GM04503 (cell line): ENCODE data around the gene ERMAP.

Source experiments
- DNase-seq: peaks from one replicate; pipeline ENCODE4 v3.0.0-alpha.2; 2012; ENCODE audit warnings: low read depth

Gene ERMAP

DNA sequence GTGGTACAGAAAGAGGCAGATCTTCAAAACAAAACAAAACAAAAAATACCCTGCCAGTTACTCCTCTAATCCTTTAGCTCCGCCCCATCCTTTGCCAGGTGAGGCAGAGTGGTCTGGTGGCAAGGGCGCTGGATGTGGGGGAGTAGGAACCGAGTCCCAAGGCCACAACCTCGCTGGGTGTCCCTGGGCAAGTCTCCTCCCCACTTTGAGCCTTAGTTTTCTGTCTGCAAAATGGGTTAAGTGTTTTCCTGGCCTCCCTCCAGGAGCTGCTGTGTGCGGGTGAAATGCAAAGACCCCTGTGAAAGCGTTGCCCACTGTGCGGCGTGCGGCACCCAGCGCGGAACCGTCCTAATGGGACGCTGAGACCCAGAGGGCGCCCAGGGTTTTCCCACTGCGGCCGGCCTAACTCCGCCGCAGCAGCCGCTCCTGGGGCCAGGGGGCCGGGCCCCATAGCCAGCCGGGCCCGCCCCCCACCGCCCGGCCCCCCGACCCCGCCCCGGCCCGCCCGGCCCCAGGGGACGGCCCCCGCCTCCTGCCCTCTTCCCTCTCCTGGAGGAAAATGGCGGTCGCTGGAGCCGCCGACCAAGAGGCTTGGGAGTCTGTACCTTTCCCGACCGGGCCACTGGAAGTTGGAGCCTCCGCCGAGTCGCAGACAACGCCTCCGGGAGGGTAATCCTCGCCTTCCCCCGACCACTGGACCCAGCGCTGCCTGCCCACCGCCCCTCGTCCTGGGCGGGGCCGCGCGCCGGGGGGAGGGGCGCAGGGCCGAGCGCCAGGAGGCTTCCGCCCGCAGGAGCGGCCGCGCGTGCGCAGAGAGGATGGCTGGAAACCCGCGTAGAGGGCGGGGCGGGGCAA lies at the start of gene ERMAP, which contains the start of gene SVBP:
TSS of gene ERMAP (plus strand) at position 538 of the 855 bp plus-strand sequence. CDS start 13,327 bp downstream, outside the sequence.
TSS of gene SVBP (minus strand) at position 813 of the 855 bp plus-strand sequence. CDS start 853 bp downstream, outside the sequence.
- DNase-seq: no peak

DNA sequence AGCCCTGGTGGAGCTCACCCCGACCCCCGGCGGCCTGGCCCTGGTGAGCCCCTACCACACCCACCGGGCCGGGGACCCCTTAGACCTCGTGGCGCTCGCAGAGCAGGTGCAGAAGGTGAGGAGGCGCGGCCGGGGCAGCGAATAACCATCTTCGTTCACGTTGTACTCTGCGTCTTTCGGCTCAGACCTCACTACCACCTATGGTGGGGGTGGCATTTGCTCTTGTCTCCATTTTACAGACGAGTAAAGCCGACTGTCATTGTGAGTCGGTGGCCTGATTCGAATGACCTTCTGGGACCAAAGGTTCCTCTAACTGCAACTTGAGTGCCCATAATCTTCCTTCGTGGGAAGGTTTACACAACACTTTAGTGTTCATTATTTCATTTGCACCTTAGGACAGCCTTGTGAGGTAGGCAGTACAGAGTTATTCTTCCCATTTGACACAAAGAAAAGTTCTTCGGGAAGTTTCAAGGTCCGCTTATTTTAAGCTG lies 49.4 kb upstream of the ERMAP start:
- no peak for DNase-seq

GRCh38 chr1:42768172-42768571 lies 48.8 kb upstream of the ERMAP start:
- DNase-seq: no peak

GRCh38 chr1:42769811-42770210 lies 47.1 kb upstream of the ERMAP start:
- no peak for DNase-seq

GRCh38 chr1:42773420-42773819 lies 43.5 kb upstream of the ERMAP start:
- no peak for DNase-seq

- no peak for DNase-seq
Measured at GRCh38 chr1:42774928-42775526, 41.9 kb upstream of the ERMAP start.

GRCh38 chr1:42776502-42776901 lies 40.4 kb upstream of the ERMAP start:
- DNase-seq: no peak

DNA sequence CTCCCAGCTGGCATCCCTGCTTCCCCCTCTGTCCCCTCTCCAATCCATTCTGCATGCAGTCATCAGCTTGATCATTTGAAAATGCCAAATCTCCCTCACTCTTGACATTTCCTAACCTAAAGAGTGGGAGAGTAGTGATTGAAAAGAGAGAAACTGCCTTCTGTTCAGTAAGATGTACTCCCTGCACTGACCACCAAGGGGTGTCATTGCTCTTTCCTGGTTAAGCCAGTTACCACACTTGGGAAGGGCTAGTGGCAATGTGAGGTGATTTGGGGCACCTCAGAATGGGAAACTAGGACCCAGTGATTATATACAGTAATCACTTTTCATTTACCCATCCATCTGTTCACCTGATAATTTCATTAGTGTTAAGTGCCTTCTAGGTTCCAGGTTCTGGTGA lies 39.1 kb upstream of the ERMAP start:
- no peak for DNase-seq

- DNase-seq: no peak
Measured at GRCh38 chr1:42779725-42780124, 37.2 kb upstream of the ERMAP start.

GRCh38 chr1:42780176-42780575 lies 36.7 kb upstream of the ERMAP start:
- no peak for DNase-seq

DNA sequence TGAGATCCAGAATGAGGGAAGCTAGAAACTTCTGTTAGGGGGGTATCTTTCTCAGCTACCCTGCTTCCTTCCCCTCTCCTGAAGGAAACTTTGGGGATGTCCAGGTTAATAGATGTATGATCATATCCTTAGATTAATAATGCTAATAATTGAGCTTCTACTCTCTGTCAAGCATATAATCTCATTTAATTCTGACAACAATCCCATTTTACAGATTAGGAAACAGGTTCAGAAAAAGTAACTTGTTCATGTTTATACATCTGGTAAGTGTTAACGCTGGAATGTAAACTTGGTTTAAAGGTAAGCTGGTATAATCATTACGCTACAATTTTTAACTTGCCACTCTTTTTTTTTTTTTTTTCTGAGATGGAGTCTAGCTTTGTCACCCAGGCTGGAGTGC lies 33.8 kb upstream of the ERMAP start:
- no peak for DNase-seq

DNA sequence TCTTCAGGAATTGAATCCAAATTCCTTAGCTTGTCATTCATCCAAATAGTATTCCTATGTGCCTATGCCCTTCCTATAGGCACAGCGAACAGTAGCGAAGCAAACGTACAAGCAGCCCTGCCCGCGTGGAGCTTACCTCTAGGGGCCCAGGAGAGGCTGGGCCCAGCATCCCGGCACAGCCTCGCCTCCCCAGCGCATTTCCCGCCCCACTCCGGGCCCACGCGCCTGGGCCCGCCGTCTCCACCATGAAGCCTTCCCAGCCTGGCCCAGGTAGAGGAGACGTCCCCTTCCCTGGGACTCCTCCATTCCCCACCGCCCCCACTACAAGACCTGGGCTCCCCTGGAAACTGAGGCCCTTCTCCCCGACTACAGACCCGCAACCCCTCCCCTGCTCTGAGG lies 32.4 kb upstream of the ERMAP start:
- DNase-seq: no peak

- DNase-seq: no peak
Measured at GRCh38 chr1:42784946-42785693, 31.8 kb upstream of the ERMAP start, which contains the start of gene TMEM269. Gene TMEM269, plus strand, starts transcription at chr1:42784991. Its CDS starts 4,903 bp downstream, at chr1:42789894.

DNA sequence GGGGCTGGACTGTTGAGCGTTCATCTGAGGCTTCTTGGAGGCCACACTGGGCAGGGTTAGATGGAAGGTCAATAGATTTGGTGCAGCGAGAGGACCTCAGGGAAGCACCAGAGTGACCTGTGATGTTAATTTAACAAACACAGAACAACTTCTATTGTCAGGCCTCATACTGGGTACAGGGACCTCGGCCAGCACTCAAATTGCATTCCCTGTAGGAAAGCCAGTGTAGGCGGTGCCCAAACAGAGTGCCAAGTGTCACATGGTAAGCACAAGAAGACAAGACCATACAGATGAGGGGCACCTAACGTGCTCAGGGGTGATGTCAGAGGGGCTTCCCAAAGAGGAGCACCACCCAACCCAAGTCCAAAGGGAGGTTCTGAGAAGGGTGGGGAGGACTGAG lies 30.8 kb upstream of the ERMAP start:
- no peak for DNase-seq

GRCh38 chr1:42788021-42788420 lies 28.9 kb upstream of the ERMAP start:
- no peak for DNase-seq

DNA sequence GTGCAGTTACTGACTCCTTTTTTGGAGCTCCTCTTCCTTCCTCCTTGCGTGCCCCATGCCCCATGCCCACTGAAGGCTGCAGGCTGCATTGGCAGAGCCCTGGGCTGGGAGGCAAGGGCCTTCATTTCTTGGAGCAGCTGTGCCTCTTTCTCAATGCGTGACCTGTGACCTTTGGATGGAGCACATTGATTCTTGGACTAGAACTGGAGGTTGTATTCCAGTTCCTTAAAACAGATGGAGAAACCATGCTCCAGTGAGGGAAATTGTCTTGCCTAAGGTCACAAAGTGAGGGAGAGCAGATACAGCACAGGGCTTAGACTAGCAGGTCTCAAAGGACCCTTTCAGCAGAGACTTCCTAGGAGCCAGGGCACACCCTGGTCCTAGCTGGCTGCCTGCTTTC lies 23.1 kb upstream of the ERMAP start:
- no peak for DNase-seq

DNA sequence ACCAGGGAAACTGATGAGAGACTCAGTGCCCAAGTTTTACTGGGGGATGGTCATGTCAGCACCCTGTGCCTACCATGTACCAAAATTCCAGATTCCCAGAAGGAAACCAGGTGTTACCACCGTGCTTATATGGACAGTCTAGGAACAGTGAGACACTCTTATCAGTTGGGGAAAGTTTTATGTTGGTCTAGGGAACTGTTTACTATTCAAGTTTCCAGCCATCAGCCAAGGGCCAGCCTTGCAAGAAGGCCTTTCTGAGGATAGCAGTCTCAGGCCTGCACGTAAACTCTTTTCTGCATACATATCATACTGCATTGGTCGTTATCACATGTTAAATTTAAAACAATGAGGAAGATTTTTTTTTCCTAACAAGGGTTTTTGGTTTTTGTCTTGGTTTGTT lies 19.5 kb upstream of the ERMAP start:
- DNase-seq: no peak

DNA sequence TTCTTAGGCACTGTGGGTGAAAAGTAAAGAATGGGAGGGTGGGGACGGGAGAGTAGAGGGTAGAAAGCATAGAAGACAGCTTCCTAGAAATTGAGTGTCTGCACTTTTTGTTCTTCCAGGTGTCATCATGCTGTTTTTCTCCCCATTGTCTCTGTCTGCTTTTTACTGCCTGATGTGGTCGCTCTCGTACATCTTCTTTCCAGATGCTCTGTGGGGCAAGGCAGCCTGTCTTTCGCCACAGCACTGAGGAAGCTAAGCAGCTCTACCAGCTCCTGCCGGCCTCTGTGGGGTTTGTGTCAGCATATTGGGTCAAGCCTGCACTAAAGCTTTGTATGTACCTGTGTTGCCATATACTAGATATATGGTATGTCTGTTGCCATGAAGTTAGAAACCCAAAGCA lies 18.9 kb upstream of the ERMAP start:
- no peak for DNase-seq

- peak; percentile 53 for DNase-seq
Measured at GRCh38 chr1:42801832-42802473, 15.0 kb upstream of the ERMAP start.

DNA sequence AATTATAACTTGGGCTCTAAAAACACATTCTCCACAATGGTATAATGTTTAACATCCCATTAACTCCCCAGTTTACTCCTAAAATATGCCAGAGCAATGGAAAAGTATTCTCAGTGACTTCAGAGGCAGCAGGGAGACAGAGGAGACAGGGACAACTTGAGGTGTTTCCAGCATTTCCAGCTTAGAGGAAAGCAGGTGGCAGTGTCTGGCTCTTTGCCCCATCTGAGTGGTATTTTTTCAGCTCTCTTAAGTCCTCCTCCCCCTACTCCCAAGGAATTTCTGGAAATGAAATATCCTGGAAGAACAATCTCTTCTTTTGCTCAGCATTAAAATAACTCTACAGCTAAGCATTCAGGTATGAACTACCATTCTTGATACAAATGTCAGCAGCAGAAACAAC lies 10.8 kb upstream of the ERMAP start:
- DNase-seq: no peak

- no peak for DNase-seq
Measured at GRCh38 chr1:42806593-42806992, 10.3 kb upstream of the ERMAP start.

DNA sequence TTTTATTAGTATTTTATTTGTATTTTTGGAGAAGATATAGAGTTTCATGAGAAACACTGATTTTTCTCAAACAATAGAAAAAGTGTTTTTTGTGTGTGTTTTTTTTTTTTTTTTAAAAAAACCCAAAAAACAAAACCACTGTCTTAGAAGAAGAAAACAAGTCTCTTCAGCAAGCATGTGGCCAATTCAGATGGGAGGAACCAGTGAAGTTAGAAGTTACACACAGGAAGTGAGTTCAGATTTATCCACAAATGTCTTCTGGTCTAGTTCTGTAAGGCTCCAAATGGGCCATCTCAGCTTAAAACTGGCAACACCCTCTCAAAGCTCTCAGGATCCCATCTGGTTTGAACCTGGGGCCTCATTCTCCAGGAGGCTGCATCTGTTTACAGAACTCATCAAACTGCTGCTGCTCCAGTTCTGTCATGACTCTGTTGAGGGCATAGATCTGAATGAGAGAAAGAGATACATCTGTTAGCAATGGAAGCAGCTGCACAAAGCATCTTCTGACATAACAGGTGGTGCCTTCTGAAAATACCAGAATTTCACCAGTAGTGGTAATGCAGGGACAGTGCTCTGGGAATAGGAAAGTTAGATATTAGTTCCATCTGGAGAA lies 9.8 kb upstream of the ERMAP start:
- DNase-seq: no peak
